Measurements from ENCODE around the gene COP1.

DNA sequence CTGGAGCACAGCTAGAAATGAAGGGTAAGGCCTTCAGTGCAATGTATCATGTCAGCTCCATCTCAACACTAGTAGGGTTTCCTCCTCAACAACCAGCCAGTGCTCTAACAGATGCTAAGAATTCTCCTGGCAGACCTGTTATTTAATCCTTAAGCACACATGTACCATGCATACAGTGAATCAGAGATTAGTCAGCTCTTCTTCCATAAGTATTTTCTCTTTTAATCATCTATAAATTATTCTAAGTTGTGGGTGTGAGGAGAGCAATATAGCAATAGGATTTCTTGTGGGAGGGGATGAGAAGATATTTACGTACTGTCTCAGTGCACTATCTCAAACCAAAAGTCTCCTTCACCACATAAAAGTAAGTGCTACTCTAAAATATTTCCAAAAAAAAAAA is 95.3 kb downstream of the COP1 start:
- no peak for TF ChIP-seq POLR2A (IDR thresholded peaks at IDR 0.05; ENCODE audit: low read length)
- TF ChIP-seq, protein P1, sequence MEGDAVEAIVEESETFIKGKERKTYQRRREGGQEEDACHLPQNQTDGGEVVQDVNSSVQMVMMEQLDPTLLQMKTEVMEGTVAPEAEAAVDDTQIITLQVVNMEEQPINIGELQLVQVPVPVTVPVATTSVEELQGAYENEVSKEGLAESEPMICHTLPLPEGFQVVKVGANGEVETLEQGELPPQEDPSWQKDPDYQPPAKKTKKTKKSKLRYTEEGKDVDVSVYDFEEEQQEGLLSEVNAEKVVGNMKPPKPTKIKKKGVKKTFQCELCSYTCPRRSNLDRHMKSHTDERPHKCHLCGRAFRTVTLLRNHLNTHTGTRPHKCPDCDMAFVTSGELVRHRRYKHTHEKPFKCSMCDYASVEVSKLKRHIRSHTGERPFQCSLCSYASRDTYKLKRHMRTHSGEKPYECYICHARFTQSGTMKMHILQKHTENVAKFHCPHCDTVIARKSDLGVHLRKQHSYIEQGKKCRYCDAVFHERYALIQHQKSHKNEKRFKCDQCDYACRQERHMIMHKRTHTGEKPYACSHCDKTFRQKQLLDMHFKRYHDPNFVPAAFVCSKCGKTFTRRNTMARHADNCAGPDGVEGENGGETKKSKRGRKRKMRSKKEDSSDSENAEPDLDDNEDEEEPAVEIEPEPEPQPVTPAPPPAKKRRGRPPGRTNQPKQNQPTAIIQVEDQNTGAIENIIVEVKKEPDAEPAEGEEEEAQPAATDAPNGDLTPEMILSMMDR (IDR thresholded peaks at IDR 0.05): no peak
- no peak for TF ChIP-seq CEBPB (IDR thresholded peaks at IDR 0.05)
- TF ChIP-seq JUN (IDR thresholded peaks at IDR 0.05): no peak
- TF ChIP-seq, protein P2, sequence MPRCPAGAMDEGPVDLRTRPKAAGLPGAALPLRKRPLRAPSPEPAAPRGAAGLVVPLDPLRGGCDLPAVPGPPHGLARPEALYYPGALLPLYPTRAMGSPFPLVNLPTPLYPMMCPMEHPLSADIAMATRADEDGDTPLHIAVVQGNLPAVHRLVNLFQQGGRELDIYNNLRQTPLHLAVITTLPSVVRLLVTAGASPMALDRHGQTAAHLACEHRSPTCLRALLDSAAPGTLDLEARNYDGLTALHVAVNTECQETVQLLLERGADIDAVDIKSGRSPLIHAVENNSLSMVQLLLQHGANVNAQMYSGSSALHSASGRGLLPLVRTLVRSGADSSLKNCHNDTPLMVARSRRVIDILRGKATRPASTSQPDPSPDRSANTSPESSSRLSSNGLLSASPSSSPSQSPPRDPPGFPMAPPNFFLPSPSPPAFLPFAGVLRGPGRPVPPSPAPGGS (IDR thresholded peaks at IDR 0.05): no peak

Data from A549 (cell line).